Renal cortex interstitium (tissue), 11 donors: ENCODE measurements around the gene NXN. TPM values are rescaled to one million over a fixed set of nuclear protein-coding genes. Genes with fewer than 3 reads are reported as not detected.
A peak's percentile ranks its signal among the peaks of the same experiment; 100 is the strongest.
"Not testable (repeated sequence)": the region's sequence is repeated elsewhere in the genome, so short reads cannot be mapped to it uniquely, and the experiment has no call there.

Experiments used
- DNase-seq, 11 donors: peaks; one replicate each; pipeline ENCODE4 v3.0.0-alpha.2; 2013; ENCODE audit warnings: low read depth in 9 of 11, low spot score in 4 of 11; ENCODE audit errors: extremely low read depth in 1 of 11
- polyA plus RNA-seq, 3 donors: library from polyadenylated mRNA; unstranded; fragments of 120-200 nt; gene quantifications; one replicate each; pipeline ENCODE4 v1.2.1, GENCODE V29; 2013; ENCODE audit not compliant: insufficient read length in 3 of 3

Gene NXN
- polyA plus RNA-seq, 3 donors, result 29.9 to 38.5 (median 33.1) TPM

DNA sequence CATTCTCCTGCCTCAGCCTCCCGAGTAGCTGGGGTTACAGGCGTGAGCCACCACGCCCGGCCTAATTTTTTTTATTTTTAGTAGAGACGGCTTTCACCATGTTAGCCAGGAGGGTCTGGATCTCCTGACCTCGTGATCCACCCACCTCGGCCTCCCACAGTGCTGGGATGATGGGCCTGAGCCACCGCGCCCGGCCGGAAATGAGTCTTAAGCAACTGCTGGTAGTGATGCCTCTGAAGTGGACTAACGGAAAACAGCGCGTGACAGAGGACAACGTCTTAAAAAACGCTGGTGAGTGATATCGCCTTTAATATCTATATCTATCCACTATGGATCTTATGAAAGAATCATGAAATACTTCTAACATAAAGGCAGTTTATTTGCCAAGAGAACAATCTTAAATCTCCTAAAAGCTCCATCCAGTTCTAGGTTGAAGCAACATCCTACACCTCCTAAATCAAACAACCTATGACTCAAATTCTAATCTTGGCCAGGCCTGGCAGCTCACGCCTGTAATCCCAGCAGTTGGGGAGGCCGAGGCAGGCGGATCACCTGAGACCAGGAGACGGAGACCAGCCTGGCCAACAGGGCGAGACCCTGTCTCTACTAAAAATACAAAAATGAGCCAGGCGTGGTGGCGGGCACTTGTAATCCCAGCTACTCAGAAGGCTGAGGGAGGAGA is 69.8 kb downstream of the NXN start:
- DNase-seq, result no peak

DNA sequence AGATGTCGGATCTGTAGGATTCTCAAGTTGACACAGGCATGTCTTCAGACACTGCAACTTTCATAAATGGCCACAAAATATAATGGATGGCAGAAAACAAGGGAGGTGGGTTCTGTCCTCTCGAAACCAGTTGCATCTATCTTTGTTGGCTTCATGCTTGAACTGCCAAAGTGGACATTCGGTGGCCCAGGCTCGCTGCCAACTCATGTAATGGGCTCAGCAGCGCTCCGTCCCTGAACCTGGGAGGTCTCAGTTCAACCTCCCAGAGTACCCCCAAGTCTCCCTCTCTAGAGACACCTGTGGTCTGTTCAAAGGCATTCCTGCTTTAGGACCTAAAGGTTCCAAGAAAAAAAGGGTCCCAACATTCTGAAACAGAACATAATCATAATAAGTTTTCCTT is 71.9 kb downstream of the NXN start:
- no peak for DNase-seq

DNA sequence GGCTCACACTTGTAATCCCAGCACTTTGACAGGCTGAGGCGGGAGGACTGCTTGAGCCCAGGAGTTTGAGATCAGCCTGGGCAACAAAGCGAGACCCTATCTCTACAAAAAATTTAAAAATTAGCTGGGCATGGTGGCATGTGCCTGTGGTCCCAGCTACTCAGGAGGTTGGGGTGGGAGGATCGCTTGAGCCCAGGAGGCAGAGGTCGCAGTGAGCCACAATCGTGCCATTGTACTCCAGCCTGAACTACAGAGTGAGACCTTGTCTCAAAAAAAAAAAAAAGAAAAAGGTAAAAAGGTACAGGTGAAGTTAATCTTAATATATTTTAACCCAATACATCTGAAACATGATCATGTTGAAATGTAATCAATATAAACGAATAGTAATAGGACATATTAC is 73.9 kb downstream of the NXN start:
- not testable (repeated sequence) for DNase-seq

DNA sequence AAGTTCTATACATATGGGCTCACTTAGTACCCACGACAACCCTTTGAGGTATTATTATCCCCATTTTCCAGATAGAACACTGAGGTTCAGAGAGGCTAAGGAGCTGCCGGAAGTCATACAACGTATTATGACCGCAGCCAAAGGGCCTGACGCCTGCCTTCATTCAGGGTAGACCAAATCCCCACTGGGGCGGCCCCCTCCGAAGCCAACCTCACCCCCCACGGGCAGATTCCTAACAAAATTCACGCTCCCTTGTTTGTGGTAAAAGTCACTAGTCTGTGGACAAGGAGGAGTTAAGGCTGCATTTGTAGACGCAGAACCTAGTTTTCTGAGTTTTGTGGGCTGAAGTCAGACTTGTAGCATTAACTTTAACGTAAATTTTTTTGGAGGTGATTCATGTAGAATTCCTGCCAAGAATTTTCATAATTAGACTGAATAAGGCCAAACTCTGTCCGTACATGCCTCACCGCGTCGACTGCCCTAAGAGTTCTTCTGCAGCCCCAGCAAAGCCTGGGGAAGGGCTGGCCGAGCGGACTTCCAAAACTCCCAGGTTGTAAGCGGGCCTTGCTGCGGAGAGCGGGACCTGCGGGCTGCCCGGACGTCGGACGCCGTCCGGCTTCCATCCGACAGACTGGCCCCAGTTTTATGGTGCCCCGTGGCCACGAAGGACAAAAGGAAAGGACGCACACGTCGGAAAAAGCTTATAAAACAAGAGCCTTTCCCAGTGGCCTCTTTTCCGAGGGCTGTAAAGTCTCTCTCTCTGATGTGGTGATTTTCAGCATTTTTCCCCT is 75.7 kb downstream of the NXN start:
- DNase-seq, result no peak

DNA sequence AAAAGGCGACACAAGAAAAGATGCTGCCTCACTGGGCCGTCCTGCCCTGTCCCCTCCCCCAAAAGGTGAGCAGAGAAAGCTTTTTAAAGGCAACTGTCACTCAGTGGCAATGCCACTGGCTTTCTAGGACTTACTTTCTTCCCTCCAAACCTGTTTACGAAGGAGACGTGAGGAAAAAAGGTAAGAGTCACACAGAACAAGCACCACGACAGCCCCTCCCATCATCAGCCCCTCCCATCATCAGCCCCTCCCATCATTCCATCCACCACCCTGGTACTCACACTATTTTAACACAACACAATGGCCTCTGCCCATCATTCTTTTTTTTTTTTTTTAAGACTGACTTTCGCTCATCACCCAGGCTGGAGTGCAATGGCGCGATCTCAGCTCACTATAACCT is 77.1 kb downstream of the NXN start:
- no peak for DNase-seq

DNA sequence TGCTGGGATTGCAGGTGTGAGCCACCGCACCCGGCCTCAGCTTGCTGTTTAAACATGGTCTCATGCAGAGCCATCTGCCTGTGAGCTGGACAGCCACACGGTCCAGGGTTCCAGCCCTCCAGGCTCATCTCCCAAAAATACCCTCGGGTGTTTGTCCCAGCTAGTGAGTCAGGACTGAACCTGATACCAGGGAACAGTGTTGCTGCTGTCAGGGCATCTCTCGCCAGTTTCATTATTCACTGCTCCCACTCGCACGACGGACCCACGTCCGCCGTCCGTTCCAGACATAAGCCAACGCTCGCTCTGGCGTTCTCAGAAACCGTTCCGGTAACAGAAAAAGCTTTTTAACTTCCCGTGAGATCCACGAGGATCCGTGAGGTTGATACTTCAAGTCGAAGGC is 77.6 kb downstream of the NXN start:
- DNase-seq, result no peak

DNA sequence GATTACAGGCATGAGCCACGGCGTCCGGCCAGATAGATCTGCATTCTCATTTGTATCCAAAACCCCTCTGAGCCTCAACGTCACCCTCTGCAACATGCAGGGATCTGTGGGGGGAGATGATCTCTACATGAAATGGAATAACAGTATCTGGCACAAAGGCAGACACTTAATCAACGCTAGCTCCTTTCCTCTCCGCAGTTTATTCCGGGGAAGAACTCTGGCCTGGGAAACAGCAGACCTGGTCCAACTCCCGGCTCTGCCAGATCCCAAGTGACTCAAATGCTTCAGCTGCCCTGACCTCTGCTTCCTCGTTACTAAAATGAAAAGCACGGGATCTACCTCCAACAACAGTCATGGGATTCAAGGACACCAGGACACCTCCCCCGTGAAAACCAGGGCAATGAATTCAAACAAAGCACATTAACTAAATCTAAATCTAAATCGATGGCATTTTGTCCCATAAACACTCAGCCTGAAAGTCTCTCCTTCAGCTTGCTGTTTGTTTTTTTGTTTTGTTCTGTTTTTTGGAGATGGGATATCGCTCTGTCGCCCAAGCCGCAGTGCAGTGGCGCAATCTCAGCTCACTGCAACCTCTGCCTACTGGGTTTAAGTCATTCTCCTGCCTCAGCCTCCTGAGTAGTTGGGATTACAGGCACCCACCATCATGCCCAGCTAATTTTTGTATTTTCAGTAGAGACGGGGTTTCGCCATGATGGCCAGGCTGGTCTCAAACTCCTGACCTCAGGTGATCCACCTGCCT is 78.2 kb downstream of the NXN start:
- DNase-seq, result no peak

DNA sequence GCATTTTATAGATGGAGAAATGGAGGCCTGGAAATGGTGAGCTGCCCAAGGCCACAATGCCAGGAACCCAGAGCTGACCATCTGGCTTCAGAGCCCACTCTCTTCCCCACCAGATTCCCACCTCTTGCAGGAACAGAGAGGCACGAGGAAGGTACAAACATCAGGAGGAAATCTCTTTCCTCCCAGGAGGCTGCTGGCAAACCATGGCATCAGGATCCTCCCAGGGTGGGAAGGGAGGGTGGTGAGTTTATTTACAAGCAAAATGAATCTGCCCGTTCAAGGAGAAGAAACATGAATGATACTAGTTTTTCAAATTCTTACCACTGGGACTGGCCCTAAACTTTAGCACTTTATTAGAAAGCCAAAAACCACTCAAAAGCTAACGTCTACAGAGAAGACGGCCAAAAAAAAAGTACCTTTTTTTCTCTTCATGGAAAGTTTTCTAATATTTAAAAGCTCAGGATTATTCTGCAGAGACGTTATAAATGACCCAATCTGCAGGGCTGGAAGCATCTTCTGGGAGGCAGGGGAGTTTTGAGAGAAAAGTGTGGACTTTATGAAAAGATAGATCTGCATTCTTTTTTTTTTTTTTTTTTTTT is 79.1 kb downstream of the NXN start:
- DNase-seq, result no peak

DNA sequence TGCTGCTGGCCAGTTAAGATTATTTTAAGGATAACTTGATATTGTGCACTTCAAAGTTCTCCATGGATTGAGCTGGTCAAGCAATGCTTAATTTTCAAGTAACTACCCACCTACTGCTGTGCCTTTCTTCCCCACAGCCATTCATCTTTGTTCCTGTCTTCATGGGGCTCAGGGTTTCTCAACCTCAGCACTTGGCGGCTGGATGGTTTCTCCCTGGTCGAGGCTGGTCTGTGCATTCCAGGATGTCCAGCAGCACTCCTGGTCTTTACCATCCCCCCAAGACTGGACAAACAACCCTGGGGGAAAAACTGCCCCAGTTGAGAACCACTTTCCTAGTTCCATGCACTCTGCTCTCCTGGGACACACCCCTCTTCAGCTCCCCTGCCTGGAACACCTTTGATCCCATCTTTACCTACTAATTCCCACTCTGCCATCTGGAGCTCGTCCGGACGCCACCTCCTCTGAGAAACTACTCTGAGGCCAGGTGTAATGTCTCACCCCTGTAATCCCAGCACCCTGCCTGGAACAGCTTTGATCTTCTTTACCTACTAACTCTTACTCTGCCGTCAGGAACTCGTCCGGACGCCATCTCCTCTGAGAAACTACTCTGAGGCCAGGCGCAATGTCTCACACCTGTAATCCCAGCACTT is 81.5 kb downstream of the NXN start:
- DNase-seq, result no peak

DNA sequence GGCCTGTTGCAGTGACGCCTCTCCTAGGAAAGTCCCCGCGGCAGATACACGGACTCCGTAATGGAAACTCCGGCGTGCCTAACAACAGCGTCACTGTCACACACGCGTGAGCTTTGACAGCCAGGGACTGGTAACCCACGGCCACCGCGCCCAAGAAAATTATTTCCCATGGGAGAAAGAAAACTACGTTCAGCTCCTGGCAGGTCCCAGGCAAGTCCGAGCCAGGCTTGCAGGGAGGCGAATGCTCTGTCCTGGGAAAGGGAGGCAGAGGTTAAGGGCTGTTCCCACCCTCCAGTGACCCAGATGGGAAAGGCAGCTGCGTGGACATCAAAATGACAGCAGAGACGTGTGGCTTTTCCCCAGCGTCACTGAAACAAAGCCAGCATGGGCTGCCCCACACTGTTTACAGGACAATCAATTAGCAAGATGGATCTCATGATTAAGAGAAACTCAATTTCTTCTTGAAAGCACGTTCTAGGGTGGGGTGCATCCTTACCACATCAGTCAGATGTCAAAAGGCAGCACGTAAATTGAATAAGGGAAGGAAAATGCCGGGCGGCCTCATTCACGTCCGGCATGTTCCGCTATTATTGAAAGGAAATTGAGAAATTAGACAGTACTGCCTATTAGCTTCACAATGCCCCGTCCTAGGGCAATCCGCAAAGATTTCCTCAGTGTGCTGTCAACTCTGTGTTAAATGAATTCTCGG is 82.5 kb downstream of the NXN start:
- DNase-seq, result no peak

DNA sequence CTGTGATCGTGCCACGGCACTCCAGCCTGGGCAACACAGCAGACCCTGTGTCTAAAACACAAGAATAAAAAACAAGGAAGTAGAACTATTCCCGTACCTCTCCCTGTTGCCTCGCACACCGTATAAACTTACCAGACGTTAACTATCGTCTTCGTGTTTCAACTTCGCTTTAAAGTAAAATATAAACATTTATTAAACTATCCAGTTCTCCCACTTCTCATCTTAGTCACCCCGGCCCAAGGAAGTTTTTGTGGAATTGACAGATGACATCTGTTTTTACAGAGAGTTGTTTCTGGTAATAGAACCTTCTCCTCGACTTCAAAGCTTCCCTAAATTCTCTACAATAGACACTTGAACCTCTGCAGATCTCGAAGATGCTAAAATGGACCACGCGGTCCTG is 83.1 kb downstream of the NXN start:
- DNase-seq, result no peak

DNA sequence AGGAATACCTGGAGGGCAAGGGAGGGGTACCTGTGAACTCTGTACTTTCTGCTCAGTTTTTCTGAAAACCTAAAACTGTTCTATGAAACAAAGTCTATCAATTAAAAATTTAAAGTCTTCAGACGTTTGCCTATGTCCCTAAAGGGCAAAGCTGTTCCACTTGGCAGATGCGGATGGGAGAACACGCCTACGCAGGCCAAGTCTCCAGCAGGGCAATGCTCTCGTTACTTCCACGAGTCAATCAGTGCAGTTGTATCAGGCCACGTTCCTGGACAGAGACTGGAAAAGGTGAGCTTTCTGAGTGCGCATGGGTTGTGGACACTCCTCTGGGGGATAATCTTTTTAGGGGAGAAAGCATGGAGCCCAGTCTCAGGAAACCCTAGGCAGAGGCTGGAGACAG is 86.6 kb downstream of the NXN start:
- DNase-seq, result no peak

DNA sequence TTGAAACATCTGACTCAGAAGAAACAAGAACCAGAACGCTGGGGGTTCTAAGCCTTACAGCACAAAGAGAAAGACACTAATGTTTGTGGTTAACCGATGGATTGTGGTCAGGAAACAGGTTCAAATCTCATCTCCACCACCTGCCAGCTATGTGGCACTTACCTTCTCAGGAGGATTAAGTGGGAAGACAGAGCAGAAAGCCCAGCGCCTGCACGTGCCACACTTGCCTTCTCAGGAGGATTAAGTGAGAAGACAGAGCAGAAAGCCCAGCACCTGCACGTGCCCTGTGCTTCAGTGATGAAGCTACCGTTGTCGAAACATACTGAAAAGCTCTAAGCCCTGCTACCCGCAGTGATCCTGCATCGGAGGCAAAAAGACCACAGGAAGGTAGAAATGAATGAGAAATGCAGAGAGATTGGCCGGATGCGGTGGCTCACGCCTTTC is 90.6 kb downstream of the NXN start:
- DNase-seq, result no peak

DNA sequence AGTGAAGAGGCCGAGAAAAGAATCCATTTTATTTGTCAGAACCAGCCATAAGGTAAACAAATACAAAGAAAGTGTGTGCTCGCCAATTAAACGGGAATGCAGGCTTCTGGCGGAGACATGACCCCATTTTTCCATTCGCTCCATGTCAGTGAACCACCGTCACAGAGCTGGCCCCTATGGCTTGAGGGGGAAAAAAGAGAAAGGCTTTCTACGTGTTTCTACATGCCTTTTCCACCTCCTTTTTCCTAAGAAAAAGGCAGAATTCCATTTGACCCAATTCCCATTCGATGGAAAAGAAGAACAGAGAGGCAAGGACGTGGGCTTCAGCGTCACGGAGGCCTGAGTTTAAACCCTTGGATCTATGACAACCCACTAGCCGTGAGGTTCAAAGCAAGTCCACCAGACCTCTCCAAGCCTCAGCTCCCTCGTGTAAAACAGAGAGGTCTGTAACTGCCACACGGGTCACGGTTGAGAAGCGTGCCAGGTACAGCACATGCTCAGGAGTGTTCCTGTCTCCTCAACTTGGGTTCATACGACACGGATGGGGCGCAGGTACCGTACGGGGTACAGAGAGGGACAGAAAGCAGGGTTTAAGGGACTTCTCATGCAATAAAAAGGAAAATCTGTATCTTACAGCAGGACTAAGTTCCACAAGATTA is 91.9 kb downstream of the NXN start:
- DNase-seq, result no peak

DNA sequence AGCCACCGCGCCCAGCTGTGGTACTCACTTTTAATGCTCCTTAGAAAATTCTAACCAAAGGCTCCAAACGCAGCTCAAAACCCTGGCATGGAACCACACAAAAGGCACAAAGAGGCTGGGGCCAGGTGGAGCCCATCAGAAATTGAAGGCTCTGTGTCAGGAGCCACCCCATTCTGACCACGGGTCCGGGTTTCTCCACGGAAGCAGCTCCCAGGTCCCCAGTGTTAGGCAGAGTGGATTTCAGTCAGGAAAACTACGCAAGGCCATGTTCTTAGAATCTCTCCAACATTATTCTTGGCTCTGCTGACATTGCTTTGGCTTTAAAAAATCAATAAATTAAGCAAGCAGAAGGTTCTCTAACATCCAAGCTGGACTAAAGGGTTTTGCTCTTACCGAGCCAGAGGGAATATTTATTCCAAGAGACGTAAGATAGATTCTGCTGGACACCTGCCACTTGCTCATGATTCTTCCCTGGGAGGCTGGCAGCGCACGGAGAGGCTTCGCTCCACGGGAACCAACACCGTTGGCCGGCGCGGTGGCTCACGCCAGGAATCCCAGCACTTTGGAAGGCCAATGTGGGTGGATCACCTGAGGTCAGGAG is 93.5 kb downstream of the NXN start:
- DNase-seq, result no peak

DNA sequence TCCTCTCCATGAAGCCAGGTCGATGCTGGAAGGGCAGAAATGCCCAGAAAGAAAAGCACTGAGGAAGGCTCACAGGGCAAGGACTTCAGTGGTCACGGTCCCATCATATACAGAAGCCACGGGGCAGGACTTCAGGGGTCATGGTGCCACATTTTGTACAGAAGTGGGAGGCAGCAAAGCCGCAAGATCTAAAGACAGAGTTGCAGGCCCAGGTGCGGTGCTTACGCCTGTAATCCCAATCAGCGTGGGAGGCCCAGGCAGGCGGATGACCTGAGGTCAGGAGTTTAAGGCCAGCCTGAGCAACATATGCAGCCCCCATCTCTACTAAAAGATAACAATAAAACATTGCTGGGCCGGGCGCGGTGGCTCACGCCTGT is 96.0 kb downstream of the NXN start:
- no peak for DNase-seq

DNA sequence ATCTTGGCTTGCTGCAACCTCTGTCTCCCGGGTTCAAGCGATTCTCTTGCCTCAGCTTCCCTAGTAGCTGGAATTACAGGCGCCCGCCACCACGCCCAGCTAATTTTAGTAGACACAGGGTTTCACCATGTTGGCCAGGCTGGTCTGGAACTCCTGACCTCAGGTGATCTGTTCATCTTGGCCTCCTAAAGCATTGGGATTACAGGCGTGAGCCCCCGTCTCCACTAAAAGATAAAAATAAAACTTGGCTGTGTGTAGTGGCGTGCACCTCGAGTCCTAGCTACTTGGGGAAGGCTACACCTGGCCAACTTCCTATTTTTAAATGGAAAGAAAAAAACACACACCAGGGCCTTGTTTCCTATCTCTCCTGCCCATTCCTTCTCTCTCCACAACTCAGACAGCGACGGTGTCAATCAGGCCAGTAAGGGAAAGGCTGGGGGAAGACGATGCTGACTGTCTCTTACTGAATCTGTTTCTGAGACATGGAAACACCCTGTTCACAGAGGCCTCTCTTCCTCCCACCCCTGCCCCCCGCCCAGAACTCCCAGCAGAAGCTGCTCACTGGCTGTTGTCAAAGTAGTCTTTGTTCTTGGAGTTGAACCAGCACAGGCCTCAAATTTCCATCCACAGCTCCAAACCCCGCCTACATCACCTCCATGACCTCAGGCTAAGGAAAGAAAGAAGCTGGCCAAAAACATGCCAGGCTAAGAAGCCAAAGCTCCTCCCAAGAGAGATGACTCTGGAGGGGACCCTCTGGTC is 96.6 kb downstream of the NXN start:
- peak in 5 of 11 donors; percentile 59 to 76 (median 70) for DNase-seq
